CD4-positive, alpha-beta T cell treated with Interleukin-4 for 1 hour (primary cell): ENCODE data around the gene COBLL1.
"Not testable (repeated sequence)": the region's sequence is repeated elsewhere in the genome, so short reads cannot be mapped to it uniquely, and the experiment has no call there.

Source experiments
- DNase-seq, 2 donors: peaks; one replicate each; pipeline ENCODE4 v3.0.0-alpha.2; 2020 to 2022

Gene COBLL1

GRCh38 chr2:164859906-164860693, 18.5 kb upstream of the COBLL1 start:
- DNase-seq: not testable (repeated sequence)

- no peak for DNase-seq
These were observed 17.7 kb upstream of the COBLL1 start for GRCh38 chr2:164859251-164859818.

- no peak for DNase-seq
These were observed 10.5 kb upstream of the COBLL1 start for GRCh38 chr2:164852086-164852485.

- DNase-seq: no peak
These were observed 8.6 kb upstream of the COBLL1 start for GRCh38 chr2:164850235-164850634.

- DNase-seq: no peak
These were observed 7.9 kb upstream of the COBLL1 start for GRCh38 chr2:164849506-164849905.

- no peak for DNase-seq
These were observed 6.5 kb upstream of the COBLL1 start for GRCh38 chr2:164847981-164848741.

- no peak for DNase-seq
These were observed 5.7 kb upstream of the COBLL1 start for GRCh38 chr2:164847291-164847690.

- no peak for DNase-seq
These were observed 4.7 kb upstream of the COBLL1 start for GRCh38 chr2:164846276-164846675.

GRCh38 chr2:164843346-164843911, 1.8 kb upstream of the COBLL1 start:
- no peak for DNase-seq

GRCh38 chr2:164842624-164842966, 972 bp upstream of the COBLL1 start:
- DNase-seq: no peak

- peak in 1 of 2 donors; percentile 38 for DNase-seq
These were observed 499 bp downstream of the COBLL1 start for GRCh38 chr2:164840930-164841718.

GRCh38 chr2:164840458-164840929, 1.1 kb downstream of the COBLL1 start:
- DNase-seq: peak in 1 of 2 donors; percentile 42

GRCh38 chr2:164839914-164840457, 1.6 kb downstream of the COBLL1 start:
- no peak for DNase-seq

GRCh38 chr2:164837807-164838206, 3.8 kb downstream of the COBLL1 start:
- no peak for DNase-seq

GRCh38 chr2:164836907-164837306, 4.7 kb downstream of the COBLL1 start:
- DNase-seq: no peak

GRCh38 chr2:164835302-164835701, 6.3 kb downstream of the COBLL1 start:
- no peak for DNase-seq

- no peak for DNase-seq
These were observed 9.7 kb downstream of the COBLL1 start for GRCh38 chr2:164831887-164832286.

GRCh38 chr2:164831180-164831579, 10.4 kb downstream of the COBLL1 start:
- DNase-seq: no peak

- DNase-seq: no peak
These were observed 15.1 kb downstream of the COBLL1 start for GRCh38 chr2:164826293-164827243.

- no peak for DNase-seq
These were observed 16.8 kb downstream of the COBLL1 start for GRCh38 chr2:164824872-164825271.

- no peak for DNase-seq
These were observed 18.5 kb downstream of the COBLL1 start for GRCh38 chr2:164823126-164823525.
